A673 (cell line): Measurements from ENCODE around the gene PCID2.

ENCODE experiments used
- EZH2 ChIP-seq: fragments of 200-600 bp; sonication (generic); IDR thresholded peaks from 2 replicates; pipeline ENCODE4 v1.6.1; 2017; ENCODE audit warnings: borderline replicate concordance, low read depth, mild to moderate bottlenecking, mixed read lengths, antibody characterized with exemption, low read length; ENCODE audit not compliant: poor library complexity, severe bottlenecking
- TF ChIP-seq, protein P1 (sequence below): fragments of 300-800, 200-600 bp; sonication (generic); conservative IDR thresholded peaks from 2 replicates; pipeline ENCODE4 v1.5.1; 2017; ENCODE audit warnings: low read depth, mild to moderate bottlenecking, antibody characterized with exemption, low read length, moderate library complexity, mixed read lengths

DNA sequence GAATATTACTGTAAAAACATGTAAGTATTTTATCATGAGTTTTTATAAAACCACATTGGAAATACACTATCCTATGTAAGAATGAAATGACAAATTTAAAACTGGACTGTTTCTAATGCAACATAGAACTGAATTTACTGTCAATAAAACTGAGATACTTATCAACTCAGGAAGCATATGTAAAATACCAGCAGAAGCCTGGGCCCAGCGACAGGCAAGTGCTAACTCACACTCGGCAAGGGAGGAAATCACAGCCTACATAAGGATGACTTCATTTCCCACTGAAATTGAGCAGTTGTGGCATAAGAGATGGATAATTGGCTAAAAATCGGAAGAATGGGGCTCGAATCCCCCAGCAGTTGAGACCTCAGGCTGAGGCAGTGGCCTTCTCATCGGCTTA lies 38.0 kb downstream of the PCID2 start:
- TF ChIP-seq, protein P1, sequence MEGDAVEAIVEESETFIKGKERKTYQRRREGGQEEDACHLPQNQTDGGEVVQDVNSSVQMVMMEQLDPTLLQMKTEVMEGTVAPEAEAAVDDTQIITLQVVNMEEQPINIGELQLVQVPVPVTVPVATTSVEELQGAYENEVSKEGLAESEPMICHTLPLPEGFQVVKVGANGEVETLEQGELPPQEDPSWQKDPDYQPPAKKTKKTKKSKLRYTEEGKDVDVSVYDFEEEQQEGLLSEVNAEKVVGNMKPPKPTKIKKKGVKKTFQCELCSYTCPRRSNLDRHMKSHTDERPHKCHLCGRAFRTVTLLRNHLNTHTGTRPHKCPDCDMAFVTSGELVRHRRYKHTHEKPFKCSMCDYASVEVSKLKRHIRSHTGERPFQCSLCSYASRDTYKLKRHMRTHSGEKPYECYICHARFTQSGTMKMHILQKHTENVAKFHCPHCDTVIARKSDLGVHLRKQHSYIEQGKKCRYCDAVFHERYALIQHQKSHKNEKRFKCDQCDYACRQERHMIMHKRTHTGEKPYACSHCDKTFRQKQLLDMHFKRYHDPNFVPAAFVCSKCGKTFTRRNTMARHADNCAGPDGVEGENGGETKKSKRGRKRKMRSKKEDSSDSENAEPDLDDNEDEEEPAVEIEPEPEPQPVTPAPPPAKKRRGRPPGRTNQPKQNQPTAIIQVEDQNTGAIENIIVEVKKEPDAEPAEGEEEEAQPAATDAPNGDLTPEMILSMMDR: no peak
- no peak for TF ChIP-seq EZH2
